Cardiac fibroblast (primary cell): ENCODE measurements around the gene LENG8.

Experiments used
- DNase-seq, 2 donors: peaks; one replicate each; pipeline versions ENCODE4 v3.0.0 to v3.0.0-alpha.2; 2010; ENCODE audit warnings: low read depth in 2 of 2
- H3K4me3 ChIP-seq, 2 donors: replicated peaks in 1 of 2; 1 replicate in 1 of 2; 2 replicates in 1 of 2; pipeline ENCODE4 v1.5.1; 2011; ENCODE audit warnings: low read depth in 2 of 2, low read length in 2 of 2, mild to moderate bottlenecking in 2 of 2, moderate library complexity in 1 of 2
- TF ChIP-seq, protein P1 (sequence below): IDR thresholded peaks from one replicate; pipeline ENCODE4 v1.5.1; 2011; ENCODE audit warnings: low read depth, mild to moderate bottlenecking, low read length, inconsistent platforms

LENG8 gene

GRCh38 chr19:54422136-54422535 is 26.9 kb upstream of the LENG8 start:
- no peak overlapping the region for H3K4me3 ChIP-seq
- no peak for DNase-seq
- TF ChIP-seq, protein P1, sequence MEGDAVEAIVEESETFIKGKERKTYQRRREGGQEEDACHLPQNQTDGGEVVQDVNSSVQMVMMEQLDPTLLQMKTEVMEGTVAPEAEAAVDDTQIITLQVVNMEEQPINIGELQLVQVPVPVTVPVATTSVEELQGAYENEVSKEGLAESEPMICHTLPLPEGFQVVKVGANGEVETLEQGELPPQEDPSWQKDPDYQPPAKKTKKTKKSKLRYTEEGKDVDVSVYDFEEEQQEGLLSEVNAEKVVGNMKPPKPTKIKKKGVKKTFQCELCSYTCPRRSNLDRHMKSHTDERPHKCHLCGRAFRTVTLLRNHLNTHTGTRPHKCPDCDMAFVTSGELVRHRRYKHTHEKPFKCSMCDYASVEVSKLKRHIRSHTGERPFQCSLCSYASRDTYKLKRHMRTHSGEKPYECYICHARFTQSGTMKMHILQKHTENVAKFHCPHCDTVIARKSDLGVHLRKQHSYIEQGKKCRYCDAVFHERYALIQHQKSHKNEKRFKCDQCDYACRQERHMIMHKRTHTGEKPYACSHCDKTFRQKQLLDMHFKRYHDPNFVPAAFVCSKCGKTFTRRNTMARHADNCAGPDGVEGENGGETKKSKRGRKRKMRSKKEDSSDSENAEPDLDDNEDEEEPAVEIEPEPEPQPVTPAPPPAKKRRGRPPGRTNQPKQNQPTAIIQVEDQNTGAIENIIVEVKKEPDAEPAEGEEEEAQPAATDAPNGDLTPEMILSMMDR = no peak

DNA sequence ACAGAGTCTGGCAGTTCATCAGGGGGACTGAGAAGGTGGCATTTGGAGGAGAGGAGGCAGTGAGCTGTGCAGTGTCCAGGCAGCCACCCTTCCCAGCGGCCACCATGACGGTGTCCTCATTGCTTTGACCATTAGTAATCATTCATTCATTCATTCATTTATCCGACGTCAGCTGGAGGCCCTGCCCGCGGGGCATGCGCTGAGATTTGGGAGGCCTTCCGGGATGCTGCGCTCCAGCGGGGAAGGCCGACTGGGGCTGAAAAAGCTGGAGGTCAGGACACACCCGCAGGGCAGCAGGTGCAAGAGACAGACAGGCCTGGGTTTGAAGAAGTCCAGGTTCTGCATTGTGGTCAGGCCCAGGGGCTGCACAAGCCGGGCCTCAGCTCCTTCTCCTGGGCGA is 24.8 kb upstream of the LENG8 start:
- TF ChIP-seq, protein P1 = no peak
- DNase-seq = no peak
- H3K4me3 ChIP-seq = no peak overlapping the region

GRCh38 chr19:54424660-54425381 is 24.2 kb upstream of the LENG8 start:
- no peak for DNase-seq
- TF ChIP-seq, protein P1 = no peak
- no peak overlapping the region for H3K4me3 ChIP-seq

DNA sequence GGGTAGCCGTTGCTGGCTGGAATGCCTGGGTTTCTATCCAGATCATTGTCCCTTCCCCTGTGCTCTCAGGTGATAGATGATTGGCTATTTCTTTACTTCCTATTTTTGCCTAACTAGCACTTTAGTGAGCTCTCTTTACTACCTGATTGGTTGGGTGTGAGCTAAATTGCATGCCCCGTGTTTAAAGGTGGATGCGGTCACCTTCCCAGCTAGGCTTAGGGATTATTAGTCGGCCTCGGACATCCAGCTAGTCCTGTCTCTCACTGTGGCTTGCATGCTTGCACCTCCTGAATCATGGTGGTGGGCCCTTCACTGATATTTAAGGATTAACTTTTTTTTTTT is 23.6 kb upstream of the LENG8 start:
- TF ChIP-seq, protein P1 = no peak
- no peak for DNase-seq
- H3K4me3 ChIP-seq = no peak overlapping the region

DNA sequence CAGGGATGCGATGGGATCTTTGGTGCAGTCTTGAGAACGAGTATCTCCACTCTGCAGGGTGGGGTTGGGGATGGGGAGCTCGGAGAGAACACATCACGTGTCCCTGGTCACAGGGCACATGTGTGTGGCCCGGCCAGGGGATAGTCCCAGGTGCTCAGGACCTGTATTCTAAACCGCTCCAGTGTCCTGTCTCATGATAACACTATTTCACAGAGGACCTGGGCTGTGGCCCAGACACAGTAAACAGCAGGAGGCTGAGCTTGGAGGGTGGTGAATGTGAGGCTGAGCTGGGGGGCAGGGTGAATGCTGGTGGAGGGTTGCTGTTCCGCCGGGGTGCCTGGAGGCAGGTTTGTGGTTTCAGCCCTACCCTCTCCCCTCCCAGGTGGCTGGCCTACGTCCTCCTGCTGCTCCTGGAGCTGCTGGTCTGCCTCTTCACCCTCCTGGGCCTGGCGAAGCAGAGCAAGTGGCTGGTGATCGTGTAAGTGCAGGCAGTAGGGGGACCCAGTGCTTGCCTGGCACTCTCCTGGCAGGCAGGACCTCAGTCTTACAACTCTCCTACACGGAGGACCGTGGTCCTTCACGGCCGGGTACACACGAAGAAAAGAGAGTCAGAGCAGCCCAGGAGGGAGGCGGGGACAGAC is 22.6 kb upstream of the LENG8 start:
- TF ChIP-seq, protein P1 = no peak
- no peak for DNase-seq
- no peak overlapping the region for H3K4me3 ChIP-seq

GRCh38 chr19:54427586-54427985 is 21.4 kb upstream of the LENG8 start:
- H3K4me3 ChIP-seq = no peak overlapping the region
- no peak for DNase-seq
- TF ChIP-seq, protein P1 = no peak
